ENCODE data around the gene TTBK2. TPM values are rescaled to one million over a fixed set of nuclear protein-coding genes. Genes with fewer than 3 reads are reported as not detected.
A peak's percentile ranks its signal among the peaks of the same experiment; 100 is the strongest.
"Not testable (repeated sequence)": the region's sequence is repeated elsewhere in the genome, so short reads cannot be mapped to it uniquely, and the experiment has no call there.

Gene TTBK2
- 47.8 TPM for total RNA-seq (ENCODE audit: unreplicated experiment)
- long read RNA-seq, partial matches to known transcripts: 0 of 1 reads
- long read RNA-seq, other reads (novel, unspliced or antisense): 1 of 1 reads

DNA sequence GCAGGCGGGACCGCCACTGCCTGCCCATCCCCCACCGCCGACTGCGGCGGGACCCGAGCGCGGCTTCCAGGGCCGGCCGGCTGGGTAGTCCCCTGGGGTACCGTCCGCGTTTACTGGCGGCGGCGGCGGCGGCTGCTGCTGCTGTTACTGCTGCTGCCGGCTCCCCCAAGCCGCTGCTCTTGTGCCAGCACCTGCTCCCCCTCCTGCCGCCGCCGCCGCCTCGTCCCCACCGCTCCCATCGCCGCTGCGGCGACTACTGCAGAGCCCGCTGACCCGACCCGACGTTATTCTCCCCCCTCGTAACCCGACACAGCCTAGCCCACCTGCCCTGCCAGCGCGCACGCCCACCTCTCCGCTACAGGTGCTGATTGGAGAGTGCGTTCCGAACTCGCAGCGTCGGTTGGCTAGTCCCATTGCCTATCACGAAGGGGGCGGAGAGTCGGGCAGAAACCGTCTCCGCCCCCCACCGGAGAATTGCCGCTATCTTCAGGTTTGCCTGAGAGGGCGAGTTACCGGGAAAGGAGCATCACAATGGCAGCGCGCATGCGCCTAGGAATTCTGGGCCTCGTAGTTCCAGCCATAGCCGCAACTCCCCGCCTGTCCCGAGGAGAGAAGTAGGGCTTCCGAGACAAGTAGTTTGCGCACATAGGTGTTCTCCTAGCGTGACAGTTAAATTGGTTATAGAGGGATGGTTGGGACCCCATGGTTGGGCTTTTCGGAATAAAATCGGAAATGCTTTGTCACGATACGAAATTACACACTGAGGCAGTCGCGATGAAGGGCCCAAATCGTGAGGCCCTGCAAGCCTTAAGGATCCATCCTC lies at the start of gene TTBK2:
Gene TTBK2, minus strand, starts transcription at position 260 of the 823 bp plus-strand sequence. CDS start 42,161 bp downstream, outside the sequence.
- Mint-ChIP-seq H3K9me3 (ENCODE audit: unreplicated experiment) (peaks cover 5% of the 10 kb centered on the region), H3K4me1 (ENCODE audit: low read depth, unreplicated experiment) (peaks cover 6% of the 10 kb centered on the region), H3K27me3 (ENCODE audit: unreplicated experiment) (peaks cover 7% of the 10 kb centered on the region), H3K27ac (ENCODE audit: unreplicated experiment) (peak within 1 kb of the TSS; percentile 86), H3K4me3 (ENCODE audit: unreplicated experiment) (peak within 1 kb of the TSS; percentile 96), H3K36me3 (ENCODE audit: unreplicated experiment) (no peaks in the 10 kb centered on the region)
- TF ChIP-seq, protein P1, sequence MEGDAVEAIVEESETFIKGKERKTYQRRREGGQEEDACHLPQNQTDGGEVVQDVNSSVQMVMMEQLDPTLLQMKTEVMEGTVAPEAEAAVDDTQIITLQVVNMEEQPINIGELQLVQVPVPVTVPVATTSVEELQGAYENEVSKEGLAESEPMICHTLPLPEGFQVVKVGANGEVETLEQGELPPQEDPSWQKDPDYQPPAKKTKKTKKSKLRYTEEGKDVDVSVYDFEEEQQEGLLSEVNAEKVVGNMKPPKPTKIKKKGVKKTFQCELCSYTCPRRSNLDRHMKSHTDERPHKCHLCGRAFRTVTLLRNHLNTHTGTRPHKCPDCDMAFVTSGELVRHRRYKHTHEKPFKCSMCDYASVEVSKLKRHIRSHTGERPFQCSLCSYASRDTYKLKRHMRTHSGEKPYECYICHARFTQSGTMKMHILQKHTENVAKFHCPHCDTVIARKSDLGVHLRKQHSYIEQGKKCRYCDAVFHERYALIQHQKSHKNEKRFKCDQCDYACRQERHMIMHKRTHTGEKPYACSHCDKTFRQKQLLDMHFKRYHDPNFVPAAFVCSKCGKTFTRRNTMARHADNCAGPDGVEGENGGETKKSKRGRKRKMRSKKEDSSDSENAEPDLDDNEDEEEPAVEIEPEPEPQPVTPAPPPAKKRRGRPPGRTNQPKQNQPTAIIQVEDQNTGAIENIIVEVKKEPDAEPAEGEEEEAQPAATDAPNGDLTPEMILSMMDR (IDR thresholded peaks at IDR 0.05; ENCODE audit: partially characterized antibody, unreplicated experiment): no peak
- DNase-seq: peak; percentile 99

DNA sequence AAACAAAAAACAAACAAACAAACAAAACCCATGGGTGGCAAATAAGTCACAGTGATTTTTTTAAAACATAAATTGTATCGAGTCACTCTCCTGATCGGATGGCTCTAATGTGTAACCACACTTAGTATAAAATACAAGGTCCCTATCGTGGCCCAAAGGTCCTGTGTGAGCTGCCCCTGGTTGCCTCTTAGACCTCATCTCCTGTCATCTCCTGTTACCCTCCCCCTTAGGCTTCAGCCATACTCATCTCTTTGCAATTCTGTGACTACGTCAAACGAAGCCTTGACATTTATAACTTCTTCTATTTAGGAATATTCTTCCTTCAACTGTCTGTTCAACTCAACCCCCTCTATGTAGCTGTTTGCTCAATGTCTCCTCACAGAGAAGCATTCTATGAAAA lies 43.9 kb upstream of the TTBK2 start:
- TF ChIP-seq, protein P1 (IDR thresholded peaks at IDR 0.05; ENCODE audit: partially characterized antibody, unreplicated experiment): no peak
- Mint-ChIP-seq H3K4me1 (ENCODE audit: low read depth, unreplicated experiment) (no peaks in the 10 kb centered on the region), H3K27ac (ENCODE audit: unreplicated experiment) (no peak overlapping the region)

DNA sequence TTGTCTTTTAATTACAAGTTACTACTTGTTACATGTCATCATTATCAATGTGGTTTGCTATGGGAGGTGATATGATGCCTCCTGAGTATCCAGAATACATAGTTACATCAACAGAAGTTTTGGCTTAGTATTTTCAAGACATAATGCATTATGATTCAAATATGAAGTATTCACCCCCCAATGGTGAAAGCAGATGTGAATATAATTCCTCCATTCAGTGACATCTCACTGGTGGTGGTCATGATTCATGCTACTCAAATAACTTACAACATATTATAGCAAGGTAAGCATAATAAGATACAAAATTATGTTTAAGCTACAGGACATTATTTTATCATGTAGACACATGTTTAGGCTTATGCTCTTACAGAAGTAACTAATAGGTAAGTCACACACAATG lies 34.9 kb upstream of the TTBK2 start:
- no peaks in the 10 kb centered on the region for H3K27me3 Mint-ChIP-seq (ENCODE audit: unreplicated experiment)
- TF ChIP-seq, protein P1 (IDR thresholded peaks at IDR 0.05; ENCODE audit: partially characterized antibody, unreplicated experiment): no peak
- H3K36me3 Mint-ChIP-seq (ENCODE audit: unreplicated experiment): peaks cover 5% of the 10 kb centered on the region
- DNase-seq: no peak
- no peaks in the 10 kb centered on the region for H3K4me1 Mint-ChIP-seq (ENCODE audit: low read depth, unreplicated experiment)
- H3K4me3 Mint-ChIP-seq (ENCODE audit: unreplicated experiment): no peak overlapping the region
- no peak overlapping the region for H3K27ac Mint-ChIP-seq (ENCODE audit: unreplicated experiment)
- peaks cover 1% of the 10 kb centered on the region for H3K9me3 Mint-ChIP-seq (ENCODE audit: unreplicated experiment)

More for the DNA sequence above, 43.9 kb upstream of the TTBK2 start:
- Mint-ChIP-seq H3K27me3 (ENCODE audit: unreplicated experiment) (no peaks in the 10 kb centered on the region), H3K36me3 (ENCODE audit: unreplicated experiment) (peaks cover 7% of the 10 kb centered on the region), H3K4me3 (ENCODE audit: unreplicated experiment) (no peak overlapping the region), H3K9me3 (ENCODE audit: unreplicated experiment) (peaks cover 2% of the 10 kb centered on the region)
- no peak for DNase-seq

DNA sequence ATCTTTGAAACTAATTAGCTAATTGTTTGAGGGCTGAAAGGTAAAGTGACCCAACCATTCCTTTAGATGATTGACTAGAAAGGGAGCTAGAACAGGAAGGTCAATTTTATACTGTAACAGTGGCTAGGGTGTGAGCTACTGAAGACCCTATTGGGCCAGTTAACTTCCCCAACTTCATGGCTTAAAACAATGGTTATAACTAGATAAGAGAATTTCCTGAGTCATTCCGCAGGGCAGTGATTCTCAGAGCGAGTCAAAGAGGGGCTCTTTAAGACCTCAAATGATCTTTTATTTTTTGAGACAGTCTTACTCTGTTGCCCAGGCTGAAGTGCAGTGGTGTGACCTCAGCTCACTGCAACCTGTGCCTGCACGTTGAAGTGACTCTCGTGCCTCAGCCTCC lies 33.7 kb upstream of the TTBK2 start:
- TF ChIP-seq, protein P1 (IDR thresholded peaks at IDR 0.05; ENCODE audit: partially characterized antibody, unreplicated experiment): no peak
- H3K4me1 Mint-ChIP-seq (ENCODE audit: low read depth, unreplicated experiment): no peaks in the 10 kb centered on the region
- DNase-seq: no peak
- H3K4me3 Mint-ChIP-seq (ENCODE audit: unreplicated experiment): no peak overlapping the region
- no peak overlapping the region for H3K27ac Mint-ChIP-seq (ENCODE audit: unreplicated experiment)
- H3K27me3 Mint-ChIP-seq (ENCODE audit: unreplicated experiment): no peaks in the 10 kb centered on the region
- H3K9me3 Mint-ChIP-seq (ENCODE audit: unreplicated experiment): peaks cover 1% of the 10 kb centered on the region
- H3K36me3 Mint-ChIP-seq (ENCODE audit: unreplicated experiment): peaks cover 5% of the 10 kb centered on the region

DNA sequence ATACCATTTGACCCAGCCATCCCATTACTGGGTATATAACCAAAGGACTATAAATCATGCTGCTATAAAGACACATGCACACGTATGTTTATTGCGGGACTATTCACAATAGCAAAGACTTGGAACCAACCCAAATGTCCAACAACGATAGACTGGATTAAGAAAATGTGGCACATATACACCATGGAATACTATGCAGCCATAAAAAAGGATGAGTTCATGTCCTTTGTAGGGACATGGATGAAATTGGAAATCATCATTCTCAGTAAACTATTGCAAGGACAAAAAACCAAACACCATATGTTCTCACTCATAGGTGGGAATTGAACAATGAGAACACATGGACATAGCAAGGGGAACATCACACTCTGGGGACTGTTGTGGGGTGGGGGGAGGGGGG lies 28.3 kb upstream of the TTBK2 start:
- H3K36me3 Mint-ChIP-seq (ENCODE audit: unreplicated experiment); H3K4me3 Mint-ChIP-seq (ENCODE audit: unreplicated experiment); H3K27ac Mint-ChIP-seq (ENCODE audit: unreplicated experiment); DNase-seq; H3K4me1 Mint-ChIP-seq (ENCODE audit: low read depth, unreplicated experiment); H3K9me3 Mint-ChIP-seq (ENCODE audit: unreplicated experiment); H3K27me3 Mint-ChIP-seq (ENCODE audit: unreplicated experiment): not testable (repeated sequence)

Measured in glutamatergic neuron (in vitro differentiated cells).